Parietal lobe (tissue), 1 donor: Measurements from ENCODE around the gene APOOL. TPM values are rescaled to one million over a fixed set of nuclear protein-coding genes. Genes with fewer than 3 reads are reported as not detected.

ENCODE experiments used
- total RNA-seq: library from RNA; depleted of rRNA; stranded (reverse); fragments of >200 nt; gene quantifications from one replicate; pipeline ENCODE4 v1.2.3, GENCODE V29; 2014

The APOOL gene, protein sequence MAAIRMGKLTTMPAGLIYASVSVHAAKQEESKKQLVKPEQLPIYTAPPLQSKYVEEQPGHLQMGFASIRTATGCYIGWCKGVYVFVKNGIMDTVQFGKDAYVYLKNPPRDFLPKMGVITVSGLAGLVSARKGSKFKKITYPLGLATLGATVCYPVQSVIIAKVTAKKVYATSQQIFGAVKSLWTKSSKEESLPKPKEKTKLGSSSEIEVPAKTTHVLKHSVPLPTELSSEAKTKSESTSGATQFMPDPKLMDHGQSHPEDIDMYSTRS
- total RNA-seq = 7.8 TPM

DNA sequence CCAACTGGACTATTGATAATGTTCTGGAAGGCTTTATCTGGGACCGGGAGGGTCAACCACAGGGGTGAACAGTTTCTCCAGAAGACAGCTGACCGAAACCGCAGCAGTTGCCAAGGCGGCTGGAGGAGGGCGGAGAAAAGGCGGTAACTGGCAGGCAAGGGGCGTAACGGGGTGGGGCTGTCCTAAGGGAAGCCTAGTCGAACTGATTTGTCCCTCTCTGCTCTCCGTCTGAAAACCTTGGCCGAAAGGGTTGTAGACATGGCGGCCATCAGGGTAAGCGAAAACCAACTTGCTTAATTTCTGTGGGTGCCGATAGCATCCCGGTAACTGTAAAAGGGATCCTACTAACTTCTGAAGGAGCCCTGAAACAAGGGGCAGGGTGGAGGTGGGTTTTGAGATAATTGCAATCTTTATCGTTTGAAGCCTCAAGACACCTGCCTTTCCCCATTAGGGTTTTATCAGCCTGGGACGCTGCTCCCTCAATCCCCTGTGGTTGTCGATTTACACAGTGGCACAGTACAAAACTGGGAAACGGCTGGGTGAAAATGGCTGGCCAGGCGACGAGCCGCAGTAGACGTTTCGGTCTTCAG is at the start of gene APOOL:
Gene APOOL, plus strand, starts transcription at position 223 of the 590 bp plus-strand sequence. Its CDS starts 36 bp downstream, at position 259.

Other genes starting within 250 kb of the APOOL start
- gene SATL1, start 239.9 kb downstream of the APOOL start, total RNA-seq = 3.1 TPM
- gene ZNF711, start 240.1 kb downstream of the APOOL start, total RNA-seq = 148 TPM